Spleen (tissue), 7 donors: ENCODE results near the gene FYN.

ENCODE experiments used
- POLR2A ChIP-seq, 3 donors: fragments of 450-650 bp; IDR thresholded peaks; one replicate each; pipeline ENCODE4 v1.5.1; 2017; ENCODE audit warnings: antibody characterized with exemption in 3 of 3, mild to moderate bottlenecking in 1 of 3
- POLR2AphosphoS5 ChIP-seq, 3 donors: sonication (generic); formaldehyde crosslinking; IDR thresholded peaks; one replicate each; pipeline ENCODE4 v1.5.1; 2017; ENCODE audit warnings: antibody characterized with exemption in 3 of 3
- TF ChIP-seq, protein P1 (sequence below), 11 experiments: fragments of 200-600 bp in 7 of 11; fragments of 450-650 bp in 4 of 11; sonication (generic) in 4 of 11; IDR thresholded peaks in 8 of 11; conservative IDR thresholded peaks in 3 of 11; 1 replicate in 7 of 11; 2 replicates in 4 of 11; pipeline versions ENCODE4 v1.4.0 to v1.8.0; 2016 to 2021; ENCODE audit warnings: antibody characterized with exemption in 11 of 11, inconsistent platforms in 4 of 11, mild to moderate bottlenecking in 1 of 11
- donor health status: DM: no; HTN: no; CAD: no; lungs with moderate emphysema.
- donor health status: DM: no; HTN: no; CAD: no.
- donor health status: DM: no; HTN: no; CAD: no.

DNA sequence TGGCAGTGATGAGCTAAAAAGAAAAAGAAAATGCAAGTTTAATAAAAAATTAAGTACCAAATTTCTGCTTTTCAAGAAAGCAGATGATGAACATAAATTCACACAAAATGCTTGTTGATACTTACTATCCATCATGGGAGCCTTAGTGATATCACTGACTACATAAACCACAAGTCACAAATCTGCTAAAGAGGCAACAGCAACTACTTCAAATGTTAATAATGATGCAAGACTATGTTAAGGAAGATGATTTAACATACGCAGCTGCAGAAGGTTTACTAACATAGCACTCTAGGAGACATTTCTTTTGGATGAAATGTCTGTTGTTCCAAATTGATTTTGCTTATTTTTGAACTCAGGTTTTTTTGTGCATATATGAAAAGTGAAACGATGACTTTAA lies 18.6 kb downstream of the FYN start:
- TF ChIP-seq, protein P1, sequence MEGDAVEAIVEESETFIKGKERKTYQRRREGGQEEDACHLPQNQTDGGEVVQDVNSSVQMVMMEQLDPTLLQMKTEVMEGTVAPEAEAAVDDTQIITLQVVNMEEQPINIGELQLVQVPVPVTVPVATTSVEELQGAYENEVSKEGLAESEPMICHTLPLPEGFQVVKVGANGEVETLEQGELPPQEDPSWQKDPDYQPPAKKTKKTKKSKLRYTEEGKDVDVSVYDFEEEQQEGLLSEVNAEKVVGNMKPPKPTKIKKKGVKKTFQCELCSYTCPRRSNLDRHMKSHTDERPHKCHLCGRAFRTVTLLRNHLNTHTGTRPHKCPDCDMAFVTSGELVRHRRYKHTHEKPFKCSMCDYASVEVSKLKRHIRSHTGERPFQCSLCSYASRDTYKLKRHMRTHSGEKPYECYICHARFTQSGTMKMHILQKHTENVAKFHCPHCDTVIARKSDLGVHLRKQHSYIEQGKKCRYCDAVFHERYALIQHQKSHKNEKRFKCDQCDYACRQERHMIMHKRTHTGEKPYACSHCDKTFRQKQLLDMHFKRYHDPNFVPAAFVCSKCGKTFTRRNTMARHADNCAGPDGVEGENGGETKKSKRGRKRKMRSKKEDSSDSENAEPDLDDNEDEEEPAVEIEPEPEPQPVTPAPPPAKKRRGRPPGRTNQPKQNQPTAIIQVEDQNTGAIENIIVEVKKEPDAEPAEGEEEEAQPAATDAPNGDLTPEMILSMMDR (IDR thresholded peaks at IDR 0.05 in 8 of 11, conservative IDR thresholded peaks at IDR 0.05 in 3 of 11) = no peak
- no peak for TF ChIP-seq POLR2AphosphoS5 (IDR thresholded peaks at IDR 0.05)
- TF ChIP-seq POLR2A (IDR thresholded peaks at IDR 0.05) = no peak
